Skeletal muscle satellite cell (primary cell): Measurements from ENCODE around the gene CDK6.
"Not testable (repeated sequence)": the region's sequence is repeated elsewhere in the genome, so short reads cannot be mapped to it uniquely, and the experiment has no call there.

Experiments used
- H3K27me3 ChIP-seq: 2 replicates; pipeline ENCODE4 v1.7.0; 2013; ENCODE audit warnings: low read length; ENCODE audit not compliant: control insufficient read depth, insufficient read depth
- H3K36me3 ChIP-seq: 2 replicates; pipeline ENCODE4 v1.7.0; 2013; ENCODE audit warnings: mild to moderate bottlenecking, control low read depth, low read length; ENCODE audit not compliant: insufficient read depth
- H3K4me1 ChIP-seq: 2 replicates; pipeline ENCODE4 v1.7.0; 2013; ENCODE audit warnings: low read length; ENCODE audit not compliant: control insufficient read depth, insufficient read depth
- H3K4me2 ChIP-seq: 2 replicates; pipeline ENCODE4 v1.7.0; 2013; ENCODE audit warnings: mild to moderate bottlenecking, low read length
- H3K4me3 ChIP-seq: 2 replicates; pipeline ENCODE4 v1.7.0; 2013; ENCODE audit warnings: low read length
- H3K9ac ChIP-seq: 2 replicates; pipeline ENCODE4 v1.7.0; 2013; ENCODE audit warnings: mild to moderate bottlenecking, low read depth, low read length, moderate library complexity
- H3K9me3 ChIP-seq: replicated peaks from 2 replicates; pipeline ENCODE4 v1.7.0; 2013; ENCODE audit warnings: mild to moderate bottlenecking, control low read depth, low read length

CDK6 gene

GRCh38 chr7:92751902-92752901 lies 84.2 kb downstream of the CDK6 start:
- Histone ChIP-seq H3K9me3 (no peaks in the 10 kb centered on the region), H3K27me3 (no peaks in the 10 kb centered on the region), H3K36me3 (no peaks in the 10 kb centered on the region), H3K4me3 (peak overlapping the region; percentile 36), H3K9ac (peak overlapping the region; percentile 73), H3K4me1 (peaks cover 67% of the 10 kb centered on the region), H3K4me2 (peak overlapping the region; percentile 67)

GRCh38 chr7:92750946-92751345 lies 85.4 kb downstream of the CDK6 start:
- Histone ChIP-seq H3K4me2 (peak overlapping the region; percentile 67), H3K36me3 (no peaks in the 10 kb centered on the region), H3K4me1 (peaks cover 78% of the 10 kb centered on the region), H3K4me3 (no peak overlapping the region), H3K9ac (peak overlapping the region; percentile 73), H3K9me3 (no peaks in the 10 kb centered on the region), H3K27me3 (no peaks in the 10 kb centered on the region)

GRCh38 chr7:92750447-92750839 lies 85.9 kb downstream of the CDK6 start:
- peak overlapping the region; percentile 42 for H3K9ac ChIP-seq
- H3K9me3 ChIP-seq, result no peaks in the 10 kb centered on the region
- H3K27me3 ChIP-seq, result no peaks in the 10 kb centered on the region
- H3K4me3 ChIP-seq, result no peak overlapping the region
- H3K4me2 ChIP-seq, result no peak overlapping the region
- peaks cover 77% of the 10 kb centered on the region for H3K4me1 ChIP-seq
- H3K36me3 ChIP-seq, result no peaks in the 10 kb centered on the region

- peaks cover 72% of the 10 kb centered on the region for H3K4me1 ChIP-seq
Observed at GRCh38 chr7:92749832-92750446, 86.4 kb downstream of the CDK6 start.

GRCh38 chr7:92749327-92749755 lies 87.0 kb downstream of the CDK6 start:
- no peaks in the 10 kb centered on the region for H3K27me3 ChIP-seq
- no peak overlapping the region for H3K4me2 ChIP-seq
- no peaks in the 10 kb centered on the region for H3K9me3 ChIP-seq
- H3K4me1 ChIP-seq, result peaks cover 66% of the 10 kb centered on the region
- peak overlapping the region; percentile 42 for H3K9ac ChIP-seq
- H3K4me3 ChIP-seq, result no peak overlapping the region
- H3K36me3 ChIP-seq, result peaks cover 4% of the 10 kb centered on the region

More at GRCh38 chr7:92749832-92750446, 86.4 kb downstream of the CDK6 start:
- Histone ChIP-seq H3K27me3 (no peaks in the 10 kb centered on the region), H3K4me2 (peak overlapping the region; percentile 6), H3K9me3 (no peaks in the 10 kb centered on the region), H3K9ac (peak overlapping the region; percentile 42), H3K36me3 (no peaks in the 10 kb centered on the region), H3K4me3 (no peak overlapping the region)

- Histone ChIP-seq H3K4me2 (no peak overlapping the region), H3K4me3 (no peak overlapping the region), H3K36me3 (peaks cover 6% of the 10 kb centered on the region), H3K27me3 (no peaks in the 10 kb centered on the region), H3K9me3 (no peaks in the 10 kb centered on the region), H3K4me1 (peaks cover 58% of the 10 kb centered on the region), H3K9ac (no peak overlapping the region)
Observed at GRCh38 chr7:92748495-92748894, 87.9 kb downstream of the CDK6 start.

- H3K4me3 ChIP-seq, result peak overlapping the region; percentile 14
- peaks cover 52% of the 10 kb centered on the region for H3K4me1 ChIP-seq
- no peaks in the 10 kb centered on the region for H3K9me3 ChIP-seq
- no peaks in the 10 kb centered on the region for H3K27me3 ChIP-seq
- H3K9ac ChIP-seq, result peak overlapping the region; percentile 51
- peaks cover 6% of the 10 kb centered on the region for H3K36me3 ChIP-seq
- H3K4me2 ChIP-seq, result peak overlapping the region; percentile 46
Observed at GRCh38 chr7:92747041-92747835, 89.1 kb downstream of the CDK6 start.

- Histone ChIP-seq H3K4me2 (no peak overlapping the region), H3K4me3 (no peak overlapping the region), H3K36me3 (peaks cover 6% of the 10 kb centered on the region), H3K27me3 (no peaks in the 10 kb centered on the region), H3K9me3 (no peaks in the 10 kb centered on the region), H3K4me1 (peaks cover 53% of the 10 kb centered on the region), H3K9ac (no peak overlapping the region)
Observed at GRCh38 chr7:92745241-92745640, 91.1 kb downstream of the CDK6 start.

- H3K4me1 ChIP-seq, result peaks cover 49% of the 10 kb centered on the region
- H3K4me2 ChIP-seq, H3K9me3 ChIP-seq, H3K9ac ChIP-seq, H3K4me3 ChIP-seq, H3K27me3 ChIP-seq, H3K36me3 ChIP-seq: not testable (repeated sequence)
Observed at GRCh38 chr7:92744180-92744579, 92.2 kb downstream of the CDK6 start.

- H3K27me3 ChIP-seq, result no peaks in the 10 kb centered on the region
- no peak overlapping the region for H3K4me2 ChIP-seq
- H3K4me1 ChIP-seq, result peaks cover 47% of the 10 kb centered on the region
- H3K9ac ChIP-seq, result peak overlapping the region; percentile 21
- peaks cover 6% of the 10 kb centered on the region for H3K36me3 ChIP-seq
- H3K9me3 ChIP-seq, result no peaks in the 10 kb centered on the region
- H3K4me3 ChIP-seq, result no peak overlapping the region
Observed at GRCh38 chr7:92742186-92742585, 94.2 kb downstream of the CDK6 start.

- Histone ChIP-seq H3K27me3 (no peaks in the 10 kb centered on the region), H3K4me3 (no peak overlapping the region), H3K4me2 (peak overlapping the region; percentile 56), H3K9ac (peak overlapping the region; percentile 6), H3K36me3 (peaks cover 6% of the 10 kb centered on the region), H3K4me1 (peaks cover 43% of the 10 kb centered on the region), H3K9me3 (no peaks in the 10 kb centered on the region)
Observed at GRCh38 chr7:92740700-92741126, 95.7 kb downstream of the CDK6 start.
